ENCODE results near the gene LRRTM1. TPM values are rescaled to one million over a fixed set of nuclear protein-coding genes. Genes with fewer than 3 reads are reported as not detected.

The LRRTM1 gene
- polyA plus RNA-seq, 3 donors: 21.2 to 33.9 (median 28.1) TPM

DNA sequence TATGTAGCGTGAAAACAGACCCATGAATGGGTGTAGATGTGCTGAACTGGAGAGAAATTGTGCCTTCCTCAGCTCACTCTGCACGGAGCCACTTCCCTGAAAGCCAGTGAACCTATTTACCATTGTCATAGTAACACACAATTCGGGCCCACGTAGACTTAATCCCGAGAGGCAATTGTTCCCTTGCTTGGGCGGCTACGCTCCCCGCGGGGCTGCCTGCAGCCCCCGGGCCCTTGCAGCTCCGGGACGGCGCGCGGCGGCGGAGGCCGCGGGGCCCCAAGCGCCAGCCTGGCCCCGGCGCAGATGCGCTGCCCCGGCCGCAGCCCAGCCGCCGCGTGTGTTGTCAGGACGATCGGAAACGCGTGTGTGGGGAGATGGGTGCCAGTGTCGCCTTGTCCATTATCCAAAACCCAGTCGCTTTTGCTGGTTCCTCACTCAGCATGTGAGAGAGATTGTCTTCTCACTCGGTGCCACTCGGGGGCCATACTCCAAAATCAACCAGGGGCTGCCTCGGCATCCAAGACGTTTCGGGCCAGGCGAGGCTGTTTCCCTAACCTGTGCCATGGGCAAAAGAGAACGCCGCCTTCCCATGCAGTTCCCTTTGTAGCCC is 17.9 kb upstream of the LRRTM1 start:
- DNase-seq (ENCODE audit: extremely low read depth in 1 of 11, low read depth in 9 of 11, low spot score in 4 of 11): no peak

- DNase-seq (ENCODE audit: extremely low read depth in 1 of 11, low read depth in 9 of 11, low spot score in 4 of 11): no peak
Observed at GRCh38 chr2:80312282-80312839, 7.8 kb upstream of the LRRTM1 start.

GRCh38 chr2:80311304-80311703 is 6.8 kb upstream of the LRRTM1 start:
- no peak for DNase-seq (ENCODE audit: extremely low read depth in 1 of 11, low read depth in 9 of 11, low spot score in 4 of 11)

DNA sequence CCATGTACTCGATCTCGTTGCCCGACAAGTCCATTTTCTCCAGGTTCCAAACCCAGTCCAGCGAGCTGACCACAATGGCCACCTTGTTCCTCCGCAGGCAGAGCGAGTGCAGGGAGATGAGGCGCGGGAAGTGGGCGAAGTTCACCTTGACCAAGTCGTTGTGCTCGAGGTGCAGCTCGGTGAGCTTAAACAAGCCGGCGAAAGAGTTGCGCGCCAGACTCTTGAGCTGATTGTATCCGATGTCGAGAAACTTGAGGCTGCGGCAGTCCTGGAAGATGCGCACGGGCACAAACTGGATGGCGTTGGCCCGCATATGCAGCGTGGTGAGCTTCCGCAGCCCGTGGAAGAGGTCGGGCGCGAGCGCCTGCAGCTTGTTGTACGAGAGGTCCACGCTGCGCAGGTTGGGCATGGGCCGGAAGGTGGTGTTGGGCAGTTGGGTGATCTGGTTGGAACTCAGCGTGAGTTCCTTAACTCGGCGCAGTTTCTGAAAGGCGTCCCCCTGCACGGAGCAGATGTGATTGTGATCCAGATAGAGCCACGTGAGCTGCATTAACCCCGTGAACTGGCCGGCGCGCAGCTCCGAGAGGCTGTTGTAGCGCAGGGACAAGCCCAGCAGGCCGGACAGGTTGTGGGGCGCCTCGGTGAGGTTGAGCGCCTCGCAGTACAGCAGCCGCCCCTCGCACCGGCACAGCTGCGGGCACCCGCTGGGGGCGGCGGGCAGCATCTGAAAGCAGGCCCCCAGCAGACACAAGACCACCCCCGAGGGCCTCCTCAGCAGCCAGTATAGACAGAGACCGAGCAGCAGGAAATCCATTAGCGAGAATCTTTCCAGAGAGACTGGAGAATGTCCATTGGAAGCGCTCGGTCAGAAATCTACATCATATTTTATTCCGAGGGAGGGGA is 1.3 kb downstream of the LRRTM1 start:
- peak in 1 of 11 donors; percentile 42 for DNase-seq (ENCODE audit: extremely low read depth in 1 of 11, low read depth in 9 of 11, low spot score in 4 of 11)

GRCh38 chr2:80302314-80303005 is 2.1 kb downstream of the LRRTM1 start:
- DNase-seq (ENCODE audit: extremely low read depth in 1 of 11, low read depth in 9 of 11, low spot score in 4 of 11): no peak

GRCh38 chr2:80302001-80302313 is 2.6 kb downstream of the LRRTM1 start:
- DNase-seq (ENCODE audit: extremely low read depth in 1 of 11, low read depth in 9 of 11, low spot score in 4 of 11): no peak

GRCh38 chr2:80300954-80301353 is 3.6 kb downstream of the LRRTM1 start:
- DNase-seq (ENCODE audit: extremely low read depth in 1 of 11, low read depth in 9 of 11, low spot score in 4 of 11): no peak

- DNase-seq (ENCODE audit: extremely low read depth in 1 of 11, low read depth in 9 of 11, low spot score in 4 of 11): no peak
Observed at GRCh38 chr2:80300346-80300745, 4.2 kb downstream of the LRRTM1 start.

GRCh38 chr2:80299661-80300060 is 4.9 kb downstream of the LRRTM1 start:
- no peak for DNase-seq (ENCODE audit: extremely low read depth in 1 of 11, low read depth in 9 of 11, low spot score in 4 of 11)

DNA sequence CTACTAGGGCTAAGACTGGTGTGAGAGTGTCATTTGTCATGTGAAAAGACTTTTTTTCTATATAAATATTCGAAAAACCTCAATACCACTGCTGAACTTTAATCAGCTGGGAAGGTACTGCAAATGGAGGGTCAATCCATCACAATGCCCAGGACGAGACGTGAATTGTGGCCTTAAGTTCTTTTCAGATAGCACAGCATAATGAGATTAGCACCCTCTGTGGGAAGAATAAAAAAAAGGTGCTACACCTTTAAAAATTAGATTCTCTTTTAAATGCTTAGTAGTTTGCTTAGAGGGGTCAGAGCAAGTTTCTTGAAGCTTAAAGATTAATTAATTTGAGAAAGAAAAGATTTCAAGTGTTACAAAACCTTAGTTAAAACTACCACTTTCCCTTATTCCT is 5.6 kb downstream of the LRRTM1 start:
- no peak for DNase-seq (ENCODE audit: extremely low read depth in 1 of 11, low read depth in 9 of 11, low spot score in 4 of 11)

GRCh38 chr2:80293039-80293438 is 11.5 kb downstream of the LRRTM1 start:
- no peak for DNase-seq (ENCODE audit: extremely low read depth in 1 of 11, low read depth in 9 of 11, low spot score in 4 of 11)

DNA sequence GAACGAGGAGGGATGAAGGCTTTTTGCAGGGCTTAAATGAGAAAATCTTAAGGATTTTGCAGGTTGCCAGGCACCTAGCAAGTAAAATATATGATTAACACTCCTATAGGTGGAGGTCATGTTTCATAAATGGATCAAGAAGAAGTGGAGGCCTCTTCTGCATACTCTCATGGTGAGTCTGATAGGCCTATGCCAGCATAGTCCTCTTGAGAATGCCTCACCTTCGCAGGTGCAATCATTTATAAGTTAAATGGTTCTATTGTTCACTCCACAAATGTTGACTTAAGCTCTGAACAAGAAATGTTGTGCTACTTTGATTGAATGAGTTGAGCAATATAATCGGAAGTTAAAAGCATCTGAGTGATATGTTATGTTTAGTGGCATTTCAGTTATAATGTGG is 12.1 kb downstream of the LRRTM1 start:
- no peak for DNase-seq (ENCODE audit: extremely low read depth in 1 of 11, low read depth in 9 of 11, low spot score in 4 of 11)

DNA sequence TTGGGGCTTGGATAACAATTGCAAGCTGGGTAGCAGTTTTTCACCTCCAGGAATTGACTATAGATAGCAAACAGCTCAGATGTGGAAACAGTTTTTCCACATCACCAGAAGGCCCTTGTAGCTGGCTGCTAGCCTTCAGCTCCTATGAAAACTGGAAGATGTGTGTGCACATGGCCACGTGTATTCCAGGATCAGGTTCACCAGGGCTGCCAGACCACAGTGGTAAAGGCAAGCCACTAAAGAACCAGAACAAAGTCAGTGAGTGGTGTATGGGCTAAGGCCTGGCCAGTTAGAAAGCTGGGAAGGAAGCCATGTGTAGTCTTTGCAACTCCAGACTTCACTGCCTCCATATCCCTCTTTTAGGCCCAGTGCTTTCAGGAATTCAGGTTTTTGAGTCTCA is 12.9 kb downstream of the LRRTM1 start:
- DNase-seq (ENCODE audit: extremely low read depth in 1 of 11, low read depth in 9 of 11, low spot score in 4 of 11): no peak

GRCh38 chr2:80288576-80288975 is 16.0 kb downstream of the LRRTM1 start:
- peak in 3 of 11 donors; percentile 24 to 38 (median 33) for DNase-seq (ENCODE audit: extremely low read depth in 1 of 11, low read depth in 9 of 11, low spot score in 4 of 11)

- no peak for DNase-seq (ENCODE audit: extremely low read depth in 1 of 11, low read depth in 9 of 11, low spot score in 4 of 11)
Observed at GRCh38 chr2:80281049-80281448, 23.5 kb downstream of the LRRTM1 start.

GRCh38 chr2:80280598-80280997 is 24.0 kb downstream of the LRRTM1 start:
- no peak for DNase-seq (ENCODE audit: extremely low read depth in 1 of 11, low read depth in 9 of 11, low spot score in 4 of 11)

- DNase-seq (ENCODE audit: extremely low read depth in 1 of 11, low read depth in 9 of 11, low spot score in 4 of 11): no peak
Observed at GRCh38 chr2:80269806-80270205, 34.7 kb downstream of the LRRTM1 start.

DNA sequence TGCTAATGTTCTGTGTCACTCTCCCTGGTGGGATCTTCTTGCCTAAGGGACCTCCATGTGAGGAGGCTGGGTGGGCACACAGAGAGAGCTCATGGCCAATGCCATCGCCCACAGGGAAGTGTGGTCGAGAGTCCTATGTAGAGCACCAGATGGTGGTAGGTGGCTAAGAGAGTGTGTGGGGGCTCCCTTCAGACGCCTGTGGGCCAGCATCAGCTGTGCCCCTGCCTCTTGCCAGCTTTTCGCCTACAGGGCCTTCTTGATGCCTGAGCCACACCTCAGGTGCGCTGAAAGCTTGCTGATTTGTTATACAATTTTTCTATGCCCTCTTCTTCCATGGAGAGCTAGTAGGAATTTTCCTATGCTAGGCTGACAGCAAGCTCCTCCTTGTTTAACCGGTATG is 38.3 kb downstream of the LRRTM1 start:
- DNase-seq (ENCODE audit: extremely low read depth in 1 of 11, low read depth in 9 of 11, low spot score in 4 of 11): no peak

GRCh38 chr2:80259292-80259691 is 45.3 kb downstream of the LRRTM1 start:
- no peak for DNase-seq (ENCODE audit: extremely low read depth in 1 of 11, low read depth in 9 of 11, low spot score in 4 of 11)

DNA sequence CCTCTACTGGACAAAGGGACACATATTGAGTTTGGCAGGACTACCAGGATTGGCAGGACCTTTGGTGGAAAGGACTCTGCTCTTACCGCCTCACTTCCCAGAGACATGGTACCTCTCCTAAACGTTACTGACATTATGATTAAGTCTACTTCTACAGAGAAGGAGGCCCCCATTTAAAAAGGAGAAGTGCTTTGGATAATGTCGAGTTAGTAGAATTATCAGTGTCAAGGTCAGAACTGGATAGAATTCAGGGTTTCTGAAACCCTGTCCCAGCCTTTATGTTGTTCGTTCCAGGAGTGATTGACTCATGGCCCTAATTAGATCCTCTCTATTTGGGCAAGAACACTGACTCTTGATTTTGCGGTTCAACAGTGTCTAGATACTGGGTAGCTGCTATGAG is 45.8 kb downstream of the LRRTM1 start:
- no peak for DNase-seq (ENCODE audit: extremely low read depth in 1 of 11, low read depth in 9 of 11, low spot score in 4 of 11)

All from renal cortex interstitium (tissue), 11 donors.